Lower leg skin (tissue), 3 donors: ENCODE data around the gene YTHDF2.
"Not testable (repeated sequence)": the region's sequence is repeated elsewhere in the genome, so short reads cannot be mapped to it uniquely, and the experiment has no call there.

Source experiments
- POLR2A ChIP-seq, 2 donors: fragments of 450-650 bp; IDR thresholded peaks; one replicate each; pipeline ENCODE4 v1.6.1; 2016 to 2017; ENCODE audit warnings: antibody characterized with exemption in 2 of 2, mild to moderate bottlenecking in 1 of 2, moderate library complexity in 1 of 2
- TF ChIP-seq, protein P1 (sequence below), 3 donors: fragments of 450-650 bp; IDR thresholded peaks; one replicate each; pipeline ENCODE4 v1.5.1; 2016; ENCODE audit warnings: antibody characterized with exemption in 3 of 3, mild to moderate bottlenecking in 3 of 3, moderate library complexity in 2 of 3

DNA sequence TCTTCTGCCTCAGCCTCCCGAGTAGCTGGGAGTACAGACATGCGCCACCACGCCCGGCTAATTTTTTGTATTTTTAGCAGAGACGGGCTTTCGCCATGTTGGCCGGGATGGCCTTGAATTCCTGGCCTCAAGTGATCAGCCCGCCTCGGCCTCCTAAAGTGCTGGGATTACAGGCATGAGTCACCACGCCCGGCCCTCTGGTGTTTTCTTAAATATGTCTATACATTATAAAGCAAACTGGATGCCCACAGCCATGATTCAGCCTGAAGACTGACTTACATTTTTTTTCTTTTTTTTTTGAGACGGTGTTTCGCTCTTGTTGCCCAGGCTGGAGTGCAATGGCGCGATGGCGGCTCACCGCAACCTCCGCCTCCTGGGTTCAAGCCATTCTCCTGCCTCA is 14.8 kb upstream of the YTHDF2 start:
- not testable (repeated sequence) for TF ChIP-seq POLR2A (IDR thresholded peaks at IDR 0.05)
- TF ChIP-seq, protein P1, sequence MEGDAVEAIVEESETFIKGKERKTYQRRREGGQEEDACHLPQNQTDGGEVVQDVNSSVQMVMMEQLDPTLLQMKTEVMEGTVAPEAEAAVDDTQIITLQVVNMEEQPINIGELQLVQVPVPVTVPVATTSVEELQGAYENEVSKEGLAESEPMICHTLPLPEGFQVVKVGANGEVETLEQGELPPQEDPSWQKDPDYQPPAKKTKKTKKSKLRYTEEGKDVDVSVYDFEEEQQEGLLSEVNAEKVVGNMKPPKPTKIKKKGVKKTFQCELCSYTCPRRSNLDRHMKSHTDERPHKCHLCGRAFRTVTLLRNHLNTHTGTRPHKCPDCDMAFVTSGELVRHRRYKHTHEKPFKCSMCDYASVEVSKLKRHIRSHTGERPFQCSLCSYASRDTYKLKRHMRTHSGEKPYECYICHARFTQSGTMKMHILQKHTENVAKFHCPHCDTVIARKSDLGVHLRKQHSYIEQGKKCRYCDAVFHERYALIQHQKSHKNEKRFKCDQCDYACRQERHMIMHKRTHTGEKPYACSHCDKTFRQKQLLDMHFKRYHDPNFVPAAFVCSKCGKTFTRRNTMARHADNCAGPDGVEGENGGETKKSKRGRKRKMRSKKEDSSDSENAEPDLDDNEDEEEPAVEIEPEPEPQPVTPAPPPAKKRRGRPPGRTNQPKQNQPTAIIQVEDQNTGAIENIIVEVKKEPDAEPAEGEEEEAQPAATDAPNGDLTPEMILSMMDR (IDR thresholded peaks at IDR 0.05) = not testable (repeated sequence)
